ENCODE measurements around the gene RFC3. TPM values are rescaled to one million over a fixed set of nuclear protein-coding genes. Genes with fewer than 3 reads are reported as not detected.

The RFC3 gene
- total RNA-seq, 2 experiments from 2014 or later = 48.3 to 51.8 TPM

DNA sequence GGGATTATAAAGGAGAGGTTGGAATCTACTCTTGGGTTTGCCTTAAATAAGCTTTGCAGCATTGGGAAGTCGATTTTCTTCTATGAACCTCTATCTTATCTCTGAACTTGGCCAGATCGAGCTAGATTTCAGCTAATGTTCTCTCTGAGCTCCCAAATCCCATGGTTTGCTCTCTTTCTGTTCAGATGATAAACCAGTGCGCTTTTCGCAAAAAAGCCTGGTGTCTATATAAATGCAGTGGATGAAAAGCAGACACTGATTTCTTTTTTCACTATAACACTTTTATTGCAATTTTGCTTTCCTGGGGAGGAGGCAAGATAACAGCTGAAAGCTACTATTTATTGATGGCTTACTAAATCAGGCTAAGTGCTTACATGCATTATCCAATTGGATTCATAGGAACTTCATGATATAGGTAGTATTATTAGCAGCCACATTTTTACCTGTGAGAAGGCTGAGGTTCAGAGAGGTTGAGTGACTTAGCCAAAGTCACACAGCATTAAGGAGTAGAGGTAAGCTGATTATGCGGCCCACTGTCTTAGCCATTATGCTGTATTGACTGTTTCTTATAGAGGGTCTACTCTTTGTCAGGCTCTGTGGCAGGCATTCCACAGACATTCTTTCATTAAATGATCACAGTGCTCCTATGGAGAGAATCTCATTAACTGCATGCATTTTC lies 58.9 kb downstream of the RFC3 start:
- Mint-ChIP-seq H3K27ac (no peak overlapping the region), H3K4me1 (no peaks in the 10 kb centered on the region), H3K36me3 (peaks cover 4% of the 10 kb centered on the region), H3K9me3 (ENCODE audit: low read depth) (no peaks in the 10 kb centered on the region), H3K4me3 (no peak overlapping the region), H3K27me3 (no peaks in the 10 kb centered on the region)
- CTCF ChIA-PET = no interaction called here
- DNase-seq = no peak
- no peak for ATAC-seq

DNA sequence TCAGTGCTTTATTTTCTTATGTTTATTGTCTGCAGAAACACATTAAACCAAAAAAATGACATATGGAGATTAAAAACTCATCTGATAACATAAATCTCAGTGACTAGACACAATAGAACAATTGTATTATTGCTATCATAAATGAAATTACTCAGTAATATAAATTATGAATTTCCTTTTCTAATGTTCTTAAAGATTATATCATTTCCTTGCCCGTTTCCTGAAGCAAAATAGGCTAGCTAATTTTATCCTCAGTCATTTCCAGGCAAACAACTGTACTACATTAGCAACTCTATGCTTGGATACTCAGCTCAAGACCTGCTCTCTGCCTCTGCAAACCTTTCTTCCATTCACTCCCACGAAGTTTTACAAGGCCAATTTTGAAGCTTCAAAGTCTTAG lies 61.2 kb downstream of the RFC3 start:
- DNase-seq (no peak), ATAC-seq (no peak)
- H3K36me3 Mint-ChIP-seq = peaks cover 8% of the 10 kb centered on the region
- CTCF ChIA-PET = no interaction called here
- no peak overlapping the region for H3K4me3 Mint-ChIP-seq
- no peak overlapping the region for H3K27ac Mint-ChIP-seq
- no peaks in the 10 kb centered on the region for H3K27me3 Mint-ChIP-seq
- H3K9me3 Mint-ChIP-seq (ENCODE audit: low read depth) = no peaks in the 10 kb centered on the region
- no peaks in the 10 kb centered on the region for H3K4me1 Mint-ChIP-seq

GRCh38 chr13:33882804-33883203 lies 64.9 kb downstream of the RFC3 start:
- Mint-ChIP-seq H3K4me3 (no peak overlapping the region), H3K36me3 (peaks cover 12% of the 10 kb centered on the region), H3K27ac (no peak overlapping the region), H3K27me3 (no peaks in the 10 kb centered on the region), H3K9me3 (ENCODE audit: low read depth) (no peaks in the 10 kb centered on the region), H3K4me1 (peaks cover under 1% of the 10 kb centered on the region)
- DNase-seq (no peak), ATAC-seq (no peak)
- CTCF ChIA-PET = no interaction called here

GRCh38 chr13:33884531-33885220 lies 66.7 kb downstream of the RFC3 start:
- ATAC-seq (no peak), DNase-seq (no peak)
- H3K27ac Mint-ChIP-seq = no peak overlapping the region
- H3K9me3 Mint-ChIP-seq (ENCODE audit: low read depth) = no peaks in the 10 kb centered on the region
- CTCF ChIA-PET = no interaction called here
- H3K4me3 Mint-ChIP-seq = no peak overlapping the region
- H3K36me3 Mint-ChIP-seq = peaks cover 16% of the 10 kb centered on the region
- no peaks in the 10 kb centered on the region for H3K27me3 Mint-ChIP-seq
- H3K4me1 Mint-ChIP-seq = peaks cover 3% of the 10 kb centered on the region

All from activated CD8-positive, alpha-beta memory T cell treated with anti-CD3 and anti-CD28 coated beads, Interleukin-2, amount 10 ng/mL, durations not matched to agents 7 days and 5 days (primary cell).